ENCODE data around the gene SSH2.

DNA sequence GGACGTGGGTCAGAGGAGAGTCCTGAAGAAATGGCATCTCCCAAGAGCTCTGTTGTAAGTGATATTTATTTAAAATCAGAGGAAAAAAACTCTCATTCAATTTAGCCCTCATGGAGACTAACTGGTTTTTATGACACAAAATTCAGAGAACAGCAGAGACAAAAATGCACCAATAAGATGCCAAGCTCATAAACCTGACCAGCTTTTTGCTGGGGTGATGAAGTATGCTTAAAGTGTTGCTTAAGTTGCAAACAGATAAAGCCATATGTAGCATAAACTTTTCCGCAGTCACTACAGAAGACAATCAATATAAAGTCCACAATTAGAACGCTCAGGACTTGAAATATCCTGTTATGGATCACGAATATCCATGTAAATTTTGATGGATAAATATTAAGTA lies 183.4 kb downstream of the SSH2 start:
- TF ChIP-seq EZH2 (IDR thresholded peaks at IDR 0.05): no peak
- TF ChIP-seq, protein P1, sequence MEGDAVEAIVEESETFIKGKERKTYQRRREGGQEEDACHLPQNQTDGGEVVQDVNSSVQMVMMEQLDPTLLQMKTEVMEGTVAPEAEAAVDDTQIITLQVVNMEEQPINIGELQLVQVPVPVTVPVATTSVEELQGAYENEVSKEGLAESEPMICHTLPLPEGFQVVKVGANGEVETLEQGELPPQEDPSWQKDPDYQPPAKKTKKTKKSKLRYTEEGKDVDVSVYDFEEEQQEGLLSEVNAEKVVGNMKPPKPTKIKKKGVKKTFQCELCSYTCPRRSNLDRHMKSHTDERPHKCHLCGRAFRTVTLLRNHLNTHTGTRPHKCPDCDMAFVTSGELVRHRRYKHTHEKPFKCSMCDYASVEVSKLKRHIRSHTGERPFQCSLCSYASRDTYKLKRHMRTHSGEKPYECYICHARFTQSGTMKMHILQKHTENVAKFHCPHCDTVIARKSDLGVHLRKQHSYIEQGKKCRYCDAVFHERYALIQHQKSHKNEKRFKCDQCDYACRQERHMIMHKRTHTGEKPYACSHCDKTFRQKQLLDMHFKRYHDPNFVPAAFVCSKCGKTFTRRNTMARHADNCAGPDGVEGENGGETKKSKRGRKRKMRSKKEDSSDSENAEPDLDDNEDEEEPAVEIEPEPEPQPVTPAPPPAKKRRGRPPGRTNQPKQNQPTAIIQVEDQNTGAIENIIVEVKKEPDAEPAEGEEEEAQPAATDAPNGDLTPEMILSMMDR (IDR thresholded peaks at IDR 0.05): no peak

Data from neural progenitor cell (in vitro differentiated cells).